ENCODE measurements around the gene MYBBP1A. TPM values are rescaled to one million over a fixed set of nuclear protein-coding genes. Genes with fewer than 3 reads are reported as not detected.

MYBBP1A gene
- total and polyA plus RNA-seq, 2 experiments from 2014 or later, result 70.7 to 213 TPM

GRCh38 chr17:4572131-4572530, 16.9 kb upstream of the MYBBP1A start:
- H3K36me3 Mint-ChIP-seq (ENCODE audit: low read depth), result no peaks in the 10 kb centered on the region; the same call in 2 of the 3 replicates
- H3K9me3 Mint-ChIP-seq, result no peaks in the 10 kb centered on the region
- Histone ChIP-seq H3F3A (replicated peaks; ENCODE audit: low read depth) (no peaks in the 10 kb centered on the region), H3K27ac (ENCODE audit: low read depth) (no peak overlapping the region), H3K4me1 (ENCODE audit: insufficient read depth) (peaks cover 17% of the 10 kb centered on the region), H3K4me2 (no peak overlapping the region), H3K79me2 (replicated peaks; ENCODE audit: insufficient read depth) (no peaks in the 10 kb centered on the region), H2AFZ (no peak overlapping the region), H3K36me3 (ENCODE audit: insufficient read depth) (no peaks in the 10 kb centered on the region), H3K27me3 (ENCODE audit: insufficient read depth) (no peaks in the 10 kb centered on the region), H4K20me1 (replicated peaks; ENCODE audit: insufficient read depth) (no peaks in the 10 kb centered on the region), H3K9me2 (ENCODE audit: insufficient read depth) (no peaks in the 10 kb centered on the region), H3K4me3 (no peak overlapping the region)
- H3K27me3 Mint-ChIP-seq (ENCODE audit: insufficient read depth, low read depth, poor library complexity), result peaks cover 6% of the 10 kb centered on the region
- TF ChIP-seq EZH2 (IDR thresholded peaks at IDR 0.05; ENCODE audit: low read depth, unreplicated experiment) (no peak), EZH2phosphoT487 (IDR thresholded peaks at IDR 0.05; ENCODE audit: unreplicated experiment) (no peak), STAT1 (IDR thresholded peaks at IDR 0.05; ENCODE audit: unreplicated experiment) (no peak), ETS1 (IDR thresholded peaks at IDR 0.05) (no peak), NANOG (IDR thresholded peaks at IDR 0.05; ENCODE audit: borderline replicate concordance) (no peak), ZNF114 (CRISPR knock-in tag; IDR thresholded peaks at IDR 0.05) (no peak), JUNB (IDR thresholded peaks at IDR 0.05; ENCODE audit: unreplicated experiment) (no peak), REST (IDR thresholded peaks at IDR 0.05; ENCODE audit: unreplicated experiment) (no peak), CREB1 (CRISPR knock-in tag; IDR thresholded peaks at IDR 0.05; ENCODE audit: low read depth) (no peak), ZNF331 (CRISPR knock-in tag; IDR thresholded peaks at IDR 0.05; ENCODE audit: low read depth) (no peak), POLR2AphosphoS5 (IDR thresholded peaks at IDR 0.05; ENCODE audit: low read depth) (no peak)
- TF ChIP-seq, protein P1, sequence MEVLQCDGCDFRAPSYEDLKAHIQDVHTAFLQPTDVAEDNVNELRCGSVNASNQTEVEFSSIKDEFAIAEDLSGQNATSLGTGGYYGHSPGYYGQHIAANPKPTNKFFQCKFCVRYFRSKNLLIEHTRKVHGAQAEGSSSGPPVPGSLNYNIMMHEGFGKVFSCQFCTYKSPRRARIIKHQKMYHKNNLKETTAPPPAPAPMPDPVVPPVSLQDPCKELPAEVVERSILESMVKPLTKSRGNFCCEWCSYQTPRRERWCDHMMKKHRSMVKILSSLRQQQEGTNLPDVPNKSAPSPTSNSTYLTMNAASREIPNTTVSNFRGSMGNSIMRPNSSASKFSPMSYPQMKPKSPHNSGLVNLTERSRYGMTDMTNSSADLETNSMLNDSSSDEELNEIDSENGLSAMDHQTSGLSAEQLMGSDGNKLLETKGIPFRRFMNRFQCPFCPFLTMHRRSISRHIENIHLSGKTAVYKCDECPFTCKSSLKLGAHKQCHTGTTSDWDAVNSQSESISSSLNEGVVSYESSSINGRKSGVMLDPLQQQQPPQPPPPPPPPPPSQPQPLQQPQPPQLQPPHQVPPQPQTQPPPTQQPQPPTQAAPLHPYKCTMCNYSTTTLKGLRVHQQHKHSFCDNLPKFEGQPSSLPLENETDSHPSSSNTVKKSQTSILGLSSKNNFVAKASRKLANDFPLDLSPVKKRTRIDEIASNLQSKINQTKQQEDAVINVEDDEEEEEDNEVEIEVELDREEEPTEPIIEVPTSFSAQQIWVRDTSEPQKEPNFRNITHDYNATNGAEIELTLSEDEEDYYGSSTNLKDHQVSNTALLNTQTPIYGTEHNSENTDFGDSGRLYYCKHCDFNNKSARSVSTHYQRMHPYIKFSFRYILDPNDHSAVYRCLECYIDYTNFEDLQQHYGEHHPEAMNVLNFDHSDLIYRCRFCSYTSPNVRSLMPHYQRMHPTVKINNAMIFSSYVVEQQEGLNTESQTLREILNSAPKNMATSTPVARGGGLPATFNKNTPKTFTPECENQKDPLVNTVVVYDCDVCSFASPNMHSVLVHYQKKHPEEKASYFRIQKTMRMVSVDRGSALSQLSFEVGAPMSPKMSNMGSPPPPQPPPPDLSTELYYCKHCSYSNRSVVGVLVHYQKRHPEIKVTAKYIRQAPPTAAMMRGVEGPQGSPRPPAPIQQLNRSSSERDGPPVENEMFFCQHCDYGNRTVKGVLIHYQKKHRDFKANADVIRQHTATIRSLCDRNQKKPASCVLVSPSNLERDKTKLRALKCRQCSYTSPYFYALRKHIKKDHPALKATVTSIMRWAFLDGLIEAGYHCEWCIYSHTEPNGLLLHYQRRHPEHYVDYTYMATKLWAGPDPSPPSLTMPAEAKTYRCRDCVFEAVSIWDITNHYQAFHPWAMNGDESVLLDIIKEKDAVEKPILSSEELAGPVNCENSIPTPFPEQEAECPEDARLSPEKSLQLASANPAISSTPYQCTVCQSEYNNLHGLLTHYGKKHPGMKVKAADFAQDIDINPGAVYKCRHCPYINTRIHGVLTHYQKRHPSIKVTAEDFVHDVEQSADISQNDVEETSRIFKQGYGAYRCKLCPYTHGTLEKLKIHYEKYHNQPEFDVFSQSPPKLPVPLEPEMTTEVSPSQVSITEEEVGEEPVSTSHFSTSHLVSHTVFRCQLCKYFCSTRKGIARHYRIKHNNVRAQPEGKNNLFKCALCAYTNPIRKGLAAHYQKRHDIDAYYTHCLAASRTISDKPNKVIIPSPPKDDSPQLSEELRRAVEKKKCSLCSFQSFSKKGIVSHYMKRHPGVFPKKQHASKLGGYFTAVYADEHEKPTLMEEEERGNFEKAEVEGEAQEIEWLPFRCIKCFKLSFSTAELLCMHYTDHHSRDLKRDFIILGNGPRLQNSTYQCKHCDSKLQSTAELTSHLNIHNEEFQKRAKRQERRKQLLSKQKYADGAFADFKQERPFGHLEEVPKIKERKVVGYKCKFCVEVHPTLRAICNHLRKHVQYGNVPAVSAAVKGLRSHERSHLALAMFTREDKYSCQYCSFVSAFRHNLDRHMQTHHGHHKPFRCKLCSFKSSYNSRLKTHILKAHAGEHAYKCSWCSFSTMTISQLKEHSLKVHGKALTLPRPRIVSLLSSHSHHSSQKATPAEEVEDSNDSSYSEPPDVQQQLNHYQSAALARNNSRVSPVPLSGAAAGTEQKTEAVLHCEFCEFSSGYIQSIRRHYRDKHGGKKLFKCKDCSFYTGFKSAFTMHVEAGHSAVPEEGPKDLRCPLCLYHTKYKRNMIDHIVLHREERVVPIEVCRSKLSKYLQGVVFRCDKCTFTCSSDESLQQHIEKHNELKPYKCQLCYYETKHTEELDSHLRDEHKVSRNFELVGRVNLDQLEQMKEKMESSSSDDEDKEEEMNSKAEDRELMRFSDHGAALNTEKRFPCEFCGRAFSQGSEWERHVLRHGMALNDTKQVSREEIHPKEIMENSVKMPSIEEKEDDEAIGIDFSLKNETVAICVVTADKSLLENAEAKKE (CRISPR knock-in tag; IDR thresholded peaks at IDR 0.05), result no peak
- TF ChIP-seq, protein P2, sequence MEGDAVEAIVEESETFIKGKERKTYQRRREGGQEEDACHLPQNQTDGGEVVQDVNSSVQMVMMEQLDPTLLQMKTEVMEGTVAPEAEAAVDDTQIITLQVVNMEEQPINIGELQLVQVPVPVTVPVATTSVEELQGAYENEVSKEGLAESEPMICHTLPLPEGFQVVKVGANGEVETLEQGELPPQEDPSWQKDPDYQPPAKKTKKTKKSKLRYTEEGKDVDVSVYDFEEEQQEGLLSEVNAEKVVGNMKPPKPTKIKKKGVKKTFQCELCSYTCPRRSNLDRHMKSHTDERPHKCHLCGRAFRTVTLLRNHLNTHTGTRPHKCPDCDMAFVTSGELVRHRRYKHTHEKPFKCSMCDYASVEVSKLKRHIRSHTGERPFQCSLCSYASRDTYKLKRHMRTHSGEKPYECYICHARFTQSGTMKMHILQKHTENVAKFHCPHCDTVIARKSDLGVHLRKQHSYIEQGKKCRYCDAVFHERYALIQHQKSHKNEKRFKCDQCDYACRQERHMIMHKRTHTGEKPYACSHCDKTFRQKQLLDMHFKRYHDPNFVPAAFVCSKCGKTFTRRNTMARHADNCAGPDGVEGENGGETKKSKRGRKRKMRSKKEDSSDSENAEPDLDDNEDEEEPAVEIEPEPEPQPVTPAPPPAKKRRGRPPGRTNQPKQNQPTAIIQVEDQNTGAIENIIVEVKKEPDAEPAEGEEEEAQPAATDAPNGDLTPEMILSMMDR (conservative IDR thresholded peaks at IDR 0.05; ENCODE audit: low read depth in 2 of 2), result no peak
- DNase-seq (ENCODE audit: low spot score) (no peak), ATAC-seq (no peak)
- peaks cover 37% of the 10 kb centered on the region for H3K4me1 Mint-ChIP-seq
- no peak overlapping the region for H3K4me3 Mint-ChIP-seq
- H3K27ac Mint-ChIP-seq, result no peak overlapping the region
